Smooth muscle cell (in vitro differentiated cells): Measurements from ENCODE around the gene RARG. TPM values are rescaled to one million over a fixed set of nuclear protein-coding genes. Genes with fewer than 3 reads are reported as not detected.
A peak's percentile ranks its signal among the peaks of the same experiment; 100 is the strongest.

Experiments used
- DNase-seq: peaks from one replicate; lab custom pipeline; 2025; ENCODE audit not compliant: unreplicated experiment; lab: John Stamatoyannopoulos, UW
- H2AFZ ChIP-seq: fragments of 200-600 bp; sonication (generic); 2 replicates; pipeline ENCODE4 v1.6.0; 2016; ENCODE audit warnings: antibody characterized with exemption, low read depth, mild to moderate bottlenecking
- H3F3A ChIP-seq: fragments of 200-600 bp; sonication (generic); 2 replicates; pipeline ENCODE4 v1.6.0; 2017; ENCODE audit warnings: antibody characterized with exemption, low read depth
- H3K27ac ChIP-seq: fragments of 200-600 bp; sonication (generic); 2 replicates; pipeline ENCODE4 v1.5.1; 2016; ENCODE audit warnings: low read depth, mild to moderate bottlenecking
- H3K27me3 ChIP-seq: fragments of 200-600 bp; sonication (generic); 2 replicates; pipeline ENCODE4 v1.6.1; 2016; ENCODE audit warnings: low read depth, mild to moderate bottlenecking
- H3K36me3 ChIP-seq: fragments of 200-600 bp; sonication (generic); 2 replicates; pipeline ENCODE4 v1.5.1; 2016; ENCODE audit warnings: low read depth
- H3K4me1 ChIP-seq: fragments of 200-600 bp; sonication (generic); 2 replicates; pipeline ENCODE4 v1.5.1; 2016; ENCODE audit warnings: low read depth
- H3K4me2 ChIP-seq: fragments of 200-600 bp; sonication (generic); 2 replicates; pipeline ENCODE4 v1.6.0; 2016; ENCODE audit warnings: mild to moderate bottlenecking
- H3K4me3 ChIP-seq: fragments of 200-600 bp; sonication (generic); 2 replicates; pipeline ENCODE4 v1.5.1; 2016; ENCODE audit warnings: mild to moderate bottlenecking
- H3K79me2 ChIP-seq: fragments of 200-600 bp; sonication (generic); 2 replicates; pipeline ENCODE4 v1.6.0; 2016; ENCODE audit warnings: low read depth, mild to moderate bottlenecking
- H3K9ac ChIP-seq: fragments of 200-600 bp; sonication (generic); 2 replicates; pipeline ENCODE4 v1.6.0; 2016; ENCODE audit warnings: low read depth
- H3K9me3 ChIP-seq: fragments of 200-600 bp; sonication (generic); replicated peaks from 2 replicates; pipeline ENCODE4 v1.5.1; 2016; ENCODE audit warnings: low read depth
- H4K20me1 ChIP-seq: fragments of 200-600 bp; sonication (generic); 2 replicates; pipeline ENCODE4 v1.6.0; 2016; ENCODE audit warnings: low read depth
- CTCF ChIP-seq: fragments of 200-600 bp; sonication (generic); IDR thresholded peaks from 2 replicates; pipeline ENCODE4 v1.5.1; 2017; ENCODE audit warnings: borderline replicate concordance, mild to moderate bottlenecking, antibody characterized with exemption; ENCODE audit not compliant: insufficient read depth, poor library complexity, severe bottlenecking
- WGBS: methylation state at CpG from one replicate; pipeline ENCODE4 v1.1.7; 2016; ENCODE audit warnings: low lambda C conversion rate; 5-methylcytosine and 5-hydroxymethylcytosine counted together
- polyA plus RNA-seq: library from polyadenylated mRNA; unstranded; fragments of >200 nt; fragmentation: Nextera tagmentation; extraction: Ambion mirVana; gene quantifications from 2 replicates; pipeline ENCODE4 v1.2.1, GENCODE V29; 2016
- total RNA-seq: library from RNA; depleted of rRNA; stranded (reverse); fragments of >200 nt; gene quantifications from 2 replicates; pipeline ENCODE4 v1.2.3, GENCODE V29; 2014

Gene RARG
- total and polyA plus RNA-seq, 2 experiments from 2014 or later = 21.8 to 32.9 TPM

- H3K27ac ChIP-seq = no peak overlapping the region
- no peaks in the 10 kb centered on the region for H3K9me3 ChIP-seq
- H3K4me2 ChIP-seq = no peak overlapping the region
- 45% methylated on average over 4 of the region's 4 CpGs for WGBS
- no peak for TF ChIP-seq CTCF
- H3F3A ChIP-seq = peaks cover 10% of the 10 kb centered on the region
- no peak overlapping the region for H3K9ac ChIP-seq
- H2AFZ ChIP-seq = no peak overlapping the region
- peaks cover 6% of the 10 kb centered on the region for H3K79me2 ChIP-seq
- no peaks in the 10 kb centered on the region for H3K27me3 ChIP-seq
- no peaks in the 10 kb centered on the region for H3K36me3 ChIP-seq
- no peaks in the 10 kb centered on the region for H4K20me1 ChIP-seq
- no peak for DNase-seq
- H3K4me3 ChIP-seq = no peak overlapping the region
- peaks cover 13% of the 10 kb centered on the region for H3K4me1 ChIP-seq
These were observed 57.0 kb downstream of the RARG start for GRCh38 chr12:53174881-53175491.

GRCh38 chr12:53173085-53173715 lies 58.8 kb downstream of the RARG start:
- H3K9ac ChIP-seq = no peak overlapping the region
- H3K4me1 ChIP-seq = peaks cover 3% of the 10 kb centered on the region
- 62% methylated on average over 10 of the region's 10 CpGs for WGBS
- no peaks in the 10 kb centered on the region for H3F3A ChIP-seq
- no peak overlapping the region for H3K4me3 ChIP-seq
- no peaks in the 10 kb centered on the region for H4K20me1 ChIP-seq
- H3K27me3 ChIP-seq = no peaks in the 10 kb centered on the region
- H3K4me2 ChIP-seq = no peak overlapping the region
- no peak overlapping the region for H3K27ac ChIP-seq
- no peak for TF ChIP-seq CTCF
- H2AFZ ChIP-seq = no peak overlapping the region
- no peak for DNase-seq
- H3K36me3 ChIP-seq = no peaks in the 10 kb centered on the region
- peaks cover 3% of the 10 kb centered on the region for H3K79me2 ChIP-seq
- no peaks in the 10 kb centered on the region for H3K9me3 ChIP-seq

GRCh38 chr12:53172352-53172751 lies 59.7 kb downstream of the RARG start:
- peak overlapping the region; percentile 59 for H3K4me2 ChIP-seq
- peaks cover 3% of the 10 kb centered on the region for H3K4me1 ChIP-seq
- H2AFZ ChIP-seq = no peak overlapping the region
- no peaks in the 10 kb centered on the region for H4K20me1 ChIP-seq
- H3K79me2 ChIP-seq = peaks cover 3% of the 10 kb centered on the region
- no peak overlapping the region for H3K27ac ChIP-seq
- 61% methylated on average over 11 of the region's 11 CpGs for WGBS
- no peaks in the 10 kb centered on the region for H3K36me3 ChIP-seq
- no peak for TF ChIP-seq CTCF
- H3K27me3 ChIP-seq = no peaks in the 10 kb centered on the region
- no peaks in the 10 kb centered on the region for H3K9me3 ChIP-seq
- H3F3A ChIP-seq = no peaks in the 10 kb centered on the region
- H3K4me3 ChIP-seq = no peak overlapping the region
- H3K9ac ChIP-seq = no peak overlapping the region
- no peak for DNase-seq
